GM06990 (cell line): Measurements from ENCODE around the gene RMC1.

Source experiments
- DNase-seq: peaks from one replicate; pipeline ENCODE4 v3.0.0-alpha.2; 2011; ENCODE audit not compliant: insufficient read length; ENCODE audit errors: extremely low read depth
- H3K27me3 ChIP-seq: replicated peaks from 2 replicates; pipeline ENCODE4 v1.6.0; 2011; ENCODE audit warnings: low read length; ENCODE audit not compliant: control insufficient read depth, insufficient read depth
- H3K36me3 ChIP-seq: 2 replicates; pipeline ENCODE4 v1.5.1; 2011; ENCODE audit warnings: low read length; ENCODE audit not compliant: control insufficient read depth, insufficient read depth
- H3K4me3 ChIP-seq: replicated peaks from 2 replicates; pipeline ENCODE4 v1.5.1; 2011; ENCODE audit warnings: low read depth, mild to moderate bottlenecking, control low read depth, low read length
- CTCF ChIP-seq: IDR thresholded peaks from 2 replicates; pipeline ENCODE4 v1.5.1; 2011; ENCODE audit warnings: low read length, control low read depth, mild to moderate bottlenecking, inconsistent platforms; ENCODE audit not compliant: insufficient read depth, poor library complexity, severe bottlenecking

RMC1 gene

GRCh38 chr18:23569299-23570063, 66.2 kb downstream of the RMC1 start:
- H3K27me3 ChIP-seq = no peaks in the 10 kb centered on the region
- no peak for TF ChIP-seq CTCF
- H3K36me3 ChIP-seq = peaks cover 5% of the 10 kb centered on the region
- H3K4me3 ChIP-seq = no peak overlapping the region
- no peak for DNase-seq

- peaks cover 5% of the 10 kb centered on the region for H3K36me3 ChIP-seq
- H3K27me3 ChIP-seq = no peaks in the 10 kb centered on the region
- DNase-seq = no peak
- H3K4me3 ChIP-seq = no peak overlapping the region
- no peak for TF ChIP-seq CTCF
These were observed 67.7 kb downstream of the RMC1 start for GRCh38 chr18:23570912-23571504.

- DNase-seq = no peak
- Histone ChIP-seq H3K36me3 (peaks cover 6% of the 10 kb centered on the region), H3K4me3 (no peak overlapping the region), H3K27me3 (no peaks in the 10 kb centered on the region)
- no peak for TF ChIP-seq CTCF
These were observed 68.7 kb downstream of the RMC1 start for GRCh38 chr18:23572012-23572411.

GRCh38 chr18:23572570-23572969, 69.3 kb downstream of the RMC1 start:
- DNase-seq = no peak
- H3K27me3 ChIP-seq = no peaks in the 10 kb centered on the region
- H3K4me3 ChIP-seq = no peak overlapping the region
- peaks cover 5% of the 10 kb centered on the region for H3K36me3 ChIP-seq
- no peak for TF ChIP-seq CTCF

- Histone ChIP-seq H3K27me3 (no peaks in the 10 kb centered on the region), H3K4me3 (no peak overlapping the region), H3K36me3 (peaks cover 5% of the 10 kb centered on the region)
- no peak for TF ChIP-seq CTCF
- no peak for DNase-seq
These were observed 69.7 kb downstream of the RMC1 start for GRCh38 chr18:23573020-23573419.
